SJCRH30 (cell line): ENCODE measurements around the gene RTN4R. TPM values are rescaled to one million over a fixed set of nuclear protein-coding genes. Genes with fewer than 3 reads are reported as not detected.
"Not testable (repeated sequence)": the region's sequence is repeated elsewhere in the genome, so short reads cannot be mapped to it uniquely, and the experiment has no call there.

Experiments
- DNase-seq, 2 experiments: peaks; one replicate each; pipeline ENCODE4 v3.0.0-alpha.2; 2015 to 2020
- H3K27ac ChIP-seq: fragments of 250-450 bp; sonication (Bioruptor Pico); 2 replicates; pipeline ENCODE4 v1.5.1; 2020; ENCODE audit warnings: mild to moderate bottlenecking, moderate library complexity
- H3K27me3 ChIP-seq: fragments of 250-450 bp; sonication (Bioruptor Pico); 2 replicates; pipeline ENCODE4 v1.5.1; 2020; ENCODE audit warnings: mild to moderate bottlenecking, moderate library complexity
- H3K36me3 ChIP-seq: fragments of 250-450 bp; sonication (Bioruptor Pico); 2 replicates; pipeline ENCODE4 v1.5.1; 2020; ENCODE audit warnings: mild to moderate bottlenecking, moderate library complexity
- H3K4me1 ChIP-seq: fragments of 250-450 bp; sonication (Bioruptor Pico); 2 replicates; pipeline ENCODE4 v1.5.1; 2020; ENCODE audit warnings: mild to moderate bottlenecking, moderate library complexity
- H3K4me3 ChIP-seq: fragments of 250-450 bp; sonication (Bioruptor Pico); 2 replicates; pipeline ENCODE4 v1.5.1; 2020; ENCODE audit warnings: mild to moderate bottlenecking, moderate library complexity
- H3K9me3 ChIP-seq: fragments of 250-450 bp; sonication (Bioruptor Pico); replicated peaks from 2 replicates; pipeline ENCODE4 v1.5.1; 2020; ENCODE audit warnings: mild to moderate bottlenecking, moderate library complexity
- total RNA-seq: library from RNA; depleted of rRNA; stranded (reverse); fragments of >200 nt; shearing (Covaris generic); gene quantifications from 2 replicates; pipeline ENCODE4 v1.2.3, GENCODE V29; 2014

Gene RTN4R
- total RNA-seq, 1 experiment from 2014 or later: 0.30 TPM

DNA sequence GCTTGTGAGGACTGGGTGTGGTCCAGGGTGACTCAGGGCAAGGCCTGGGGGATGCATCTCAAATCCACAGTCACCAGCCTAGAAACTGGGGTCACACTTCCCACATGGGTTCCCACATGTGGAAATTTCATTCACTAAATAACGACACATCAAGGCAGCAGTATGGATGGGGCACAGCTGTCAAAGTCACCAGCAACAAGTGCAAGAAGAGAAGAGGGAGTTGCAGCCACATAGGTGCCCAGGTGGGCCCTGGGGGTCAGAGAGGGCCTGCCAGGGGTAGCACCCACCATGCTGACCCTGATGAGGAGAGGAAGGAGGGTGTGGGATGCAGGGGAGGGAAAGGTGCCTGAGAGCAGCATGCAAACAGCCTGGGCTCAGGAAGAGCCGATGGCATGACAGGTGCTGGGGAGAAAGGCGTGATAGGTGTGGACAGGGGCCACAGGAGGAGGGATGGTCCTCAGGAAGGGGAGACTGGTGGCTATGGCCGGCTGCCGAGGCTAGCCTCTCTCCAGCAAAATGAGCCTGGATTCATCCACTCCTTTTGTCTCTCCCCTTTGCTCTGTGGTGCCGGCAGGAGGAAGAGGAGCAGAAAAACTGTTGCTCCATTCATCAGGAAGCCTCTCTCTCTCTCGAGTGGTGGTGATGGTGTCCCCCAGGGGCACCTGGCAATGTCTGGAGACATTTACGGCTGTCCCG lies 29.4 kb upstream of the RTN4R start:
- Histone ChIP-seq H3K27me3 (no peaks in the 10 kb centered on the region), H3K27ac (no peak overlapping the region), H3K4me1 (no peaks in the 10 kb centered on the region), H3K4me3 (no peak overlapping the region), H3K9me3 (no peaks in the 10 kb centered on the region), H3K36me3 (no peaks in the 10 kb centered on the region)
- DNase-seq: no peak

GRCh38 chr22:20296598-20296997 lies 28.5 kb upstream of the RTN4R start:
- Histone ChIP-seq H3K27me3 (peaks cover 5% of the 10 kb centered on the region), H3K9me3 (no peaks in the 10 kb centered on the region), H3K4me1 (no peaks in the 10 kb centered on the region), H3K36me3 (no peaks in the 10 kb centered on the region), H3K27ac (no peak overlapping the region), H3K4me3 (no peak overlapping the region)
- no peak for DNase-seq

DNA sequence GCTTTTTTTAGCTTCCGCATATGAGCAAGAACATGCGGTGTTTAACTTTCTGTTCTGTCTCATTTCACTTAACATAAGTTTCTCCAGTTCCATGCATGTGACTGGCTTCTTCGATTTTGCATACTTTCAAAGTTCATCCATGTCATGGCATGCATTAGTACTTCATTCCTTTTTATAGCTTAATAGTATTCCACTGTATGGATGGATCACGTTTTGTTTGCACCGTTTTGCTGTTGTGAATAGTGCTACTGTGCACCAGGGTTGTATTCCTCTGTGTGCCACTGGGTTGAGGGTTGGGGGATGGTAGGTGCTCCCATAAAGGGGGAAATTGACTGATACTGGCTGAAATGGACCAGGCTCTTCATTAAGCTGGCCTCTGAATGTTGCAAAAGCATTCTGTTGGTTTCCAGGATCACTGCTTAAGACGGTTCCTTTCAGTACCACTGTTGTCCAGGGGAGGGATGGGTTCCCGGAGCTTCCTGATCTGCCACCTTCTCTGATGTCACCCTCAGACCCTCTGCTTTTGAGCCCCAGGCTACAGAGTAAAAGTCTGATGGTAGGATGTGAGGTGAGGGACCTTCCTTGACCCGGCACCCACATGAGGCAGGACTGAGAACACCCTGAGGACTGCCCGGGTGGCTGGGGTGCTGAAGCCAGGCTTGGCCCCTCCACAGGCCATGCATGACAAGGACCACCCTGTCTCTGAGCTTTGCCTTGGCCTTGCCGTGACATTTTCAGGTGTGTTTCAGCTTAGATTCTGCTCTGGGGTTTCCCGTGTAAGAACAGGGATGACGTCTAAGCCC lies 27.3 kb upstream of the RTN4R start:
- Histone ChIP-seq H3K27me3 (peaks cover 16% of the 10 kb centered on the region), H3K4me1 (no peaks in the 10 kb centered on the region)
- DNase-seq: no peak

GRCh38 chr22:20292673-20293232 lies 24.6 kb upstream of the RTN4R start:
- no peaks in the 10 kb centered on the region for H3K36me3 ChIP-seq

More for the DNA sequence above, 27.3 kb upstream of the RTN4R start:
- Histone ChIP-seq H3K4me3 (no peak overlapping the region), H3K36me3 (no peaks in the 10 kb centered on the region), H3K27ac (no peak overlapping the region), H3K9me3 (no peaks in the 10 kb centered on the region)

GRCh38 chr22:20292108-20292507 lies 24.0 kb upstream of the RTN4R start:
- DNase-seq: no peak
- no peaks in the 10 kb centered on the region for H3K4me1 ChIP-seq
- H3K27ac ChIP-seq: no peak overlapping the region
- no peaks in the 10 kb centered on the region for H3K9me3 ChIP-seq
- peaks cover 16% of the 10 kb centered on the region for H3K27me3 ChIP-seq
- no peaks in the 10 kb centered on the region for H3K36me3 ChIP-seq
- H3K4me3 ChIP-seq: no peak overlapping the region

More at GRCh38 chr22:20292673-20293232, 24.6 kb upstream of the RTN4R start:
- Histone ChIP-seq H3K4me1 (no peaks in the 10 kb centered on the region), H3K9me3 (no peaks in the 10 kb centered on the region), H3K4me3 (no peak overlapping the region), H3K27me3 (peaks cover 16% of the 10 kb centered on the region), H3K27ac (no peak overlapping the region)
- no peak for DNase-seq

GRCh38 chr22:20291604-20292063 lies 23.5 kb upstream of the RTN4R start:
- H3K27me3 ChIP-seq: peaks cover 16% of the 10 kb centered on the region
- no peak overlapping the region for H3K4me3 ChIP-seq
- H3K36me3 ChIP-seq: no peaks in the 10 kb centered on the region
- no peak for DNase-seq
- no peak overlapping the region for H3K27ac ChIP-seq
- no peaks in the 10 kb centered on the region for H3K4me1 ChIP-seq
- no peaks in the 10 kb centered on the region for H3K9me3 ChIP-seq

- no peak for DNase-seq
- Histone ChIP-seq H3K27ac (no peak overlapping the region), H3K36me3 (no peaks in the 10 kb centered on the region), H3K27me3 (peaks cover 16% of the 10 kb centered on the region), H3K4me1 (no peaks in the 10 kb centered on the region), H3K9me3 (no peaks in the 10 kb centered on the region), H3K4me3 (no peak overlapping the region)
Measured at GRCh38 chr22:20291249-20291586, 23.1 kb upstream of the RTN4R start.

GRCh38 chr22:20290578-20291248 lies 22.6 kb upstream of the RTN4R start:
- no peak overlapping the region for H3K4me3 ChIP-seq
- DNase-seq: no peak
- peaks cover 16% of the 10 kb centered on the region for H3K27me3 ChIP-seq
- H3K9me3 ChIP-seq: no peaks in the 10 kb centered on the region
- no peak overlapping the region for H3K27ac ChIP-seq
- no peaks in the 10 kb centered on the region for H3K4me1 ChIP-seq
- no peaks in the 10 kb centered on the region for H3K36me3 ChIP-seq

GRCh38 chr22:20290045-20290392 lies 21.9 kb upstream of the RTN4R start:
- Histone ChIP-seq H3K36me3 (no peaks in the 10 kb centered on the region), H3K9me3 (no peaks in the 10 kb centered on the region), H3K27ac (no peak overlapping the region), H3K4me1 (no peaks in the 10 kb centered on the region), H3K27me3 (peaks cover 16% of the 10 kb centered on the region), H3K4me3 (no peak overlapping the region)
- DNase-seq: no peak

DNA sequence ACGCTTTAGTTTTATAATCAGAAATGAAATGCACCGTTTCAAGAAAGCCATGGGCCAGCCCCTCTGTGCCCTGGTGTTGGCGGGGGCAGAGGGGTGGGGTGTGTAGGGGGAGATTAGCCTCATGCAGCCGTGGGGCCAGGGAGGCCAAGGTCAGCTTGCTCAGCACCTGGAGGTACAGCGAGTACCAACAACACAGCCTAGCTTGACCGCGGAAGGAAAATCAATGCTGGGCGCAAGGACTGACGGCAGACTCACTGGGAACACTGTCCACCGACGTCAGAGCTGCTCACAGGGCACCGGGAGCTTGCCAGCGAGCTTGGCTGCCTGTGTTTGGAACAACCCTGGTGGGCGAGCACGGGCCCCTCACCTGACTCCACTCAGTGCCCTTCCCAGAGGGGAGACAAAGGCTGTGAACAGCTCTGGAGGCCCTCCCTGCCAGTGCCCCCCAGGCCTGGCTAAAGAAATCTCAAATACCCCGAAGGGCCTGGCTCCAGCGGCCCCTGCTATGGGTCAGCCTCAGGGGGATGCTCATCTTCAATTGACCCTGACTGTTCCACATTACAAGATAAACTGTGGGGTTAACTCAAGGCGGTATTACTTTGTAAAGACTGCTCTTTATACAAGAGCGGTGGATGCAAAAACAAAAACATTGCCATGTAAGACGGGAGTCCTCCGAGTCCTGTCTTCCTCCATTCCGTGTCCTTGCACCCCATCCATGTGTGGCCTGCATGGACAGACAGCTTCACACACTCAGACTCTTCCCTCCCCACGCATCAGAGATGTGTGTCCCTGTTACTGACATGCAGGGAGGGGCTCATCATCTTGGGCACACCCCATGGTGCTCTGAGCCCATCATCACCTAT lies 21.3 kb upstream of the RTN4R start:
- not testable (repeated sequence) for H3K9me3 ChIP-seq, H3K4me3 ChIP-seq, H3K27ac ChIP-seq, H3K4me1 ChIP-seq, H3K36me3 ChIP-seq, DNase-seq
- peaks cover 16% of the 10 kb centered on the region for H3K27me3 ChIP-seq

DNA sequence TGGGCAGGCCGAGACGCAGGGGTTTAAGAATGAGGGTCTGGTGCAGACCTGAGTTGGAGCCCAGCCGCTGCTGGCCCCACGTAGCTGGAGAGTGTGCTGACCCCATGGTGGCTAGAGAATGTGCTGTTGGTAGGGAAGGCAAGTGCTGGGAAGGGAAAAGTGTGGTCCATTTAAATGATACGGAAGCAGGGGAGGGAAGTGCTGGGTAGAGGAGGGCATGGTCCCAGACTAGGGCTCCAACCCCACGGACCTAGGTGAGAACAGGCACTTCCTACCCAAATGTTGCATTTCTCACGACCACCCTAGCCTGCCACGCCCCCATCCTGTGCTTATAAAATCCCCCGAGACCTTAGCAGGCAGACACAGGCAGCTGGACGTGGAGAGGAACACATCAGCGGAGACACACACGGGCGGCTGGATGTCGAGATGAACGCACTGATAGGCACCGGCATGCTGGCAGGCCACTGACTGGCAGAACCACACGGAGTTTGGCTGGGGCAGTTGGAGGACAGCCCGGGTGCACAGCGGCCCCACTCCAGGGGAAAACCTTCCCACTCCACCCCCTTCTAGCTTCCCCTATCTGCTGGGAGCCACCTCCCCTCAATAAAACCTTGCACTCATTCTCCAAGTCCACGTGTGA lies 18.8 kb upstream of the RTN4R start:
- not testable (repeated sequence) for H3K36me3 ChIP-seq, DNase-seq, H3K9me3 ChIP-seq, H3K4me1 ChIP-seq, H3K27ac ChIP-seq, H3K4me3 ChIP-seq
- H3K27me3 ChIP-seq: peaks cover 14% of the 10 kb centered on the region

- H3K36me3 ChIP-seq, H3K4me1 ChIP-seq, H3K27ac ChIP-seq, H3K4me3 ChIP-seq, DNase-seq, H3K9me3 ChIP-seq, H3K27me3 ChIP-seq: not testable (repeated sequence)
Measured at GRCh38 chr22:20286312-20286660, 18.2 kb upstream of the RTN4R start.

GRCh38 chr22:20285473-20286311 lies 17.6 kb upstream of the RTN4R start:
- not testable (repeated sequence) for H3K27ac ChIP-seq, H3K27me3 ChIP-seq, H3K4me3 ChIP-seq, H3K36me3 ChIP-seq, H3K9me3 ChIP-seq, H3K4me1 ChIP-seq
- peak; percentile 49 to 74 for DNase-seq
